PC-3 (cell line): ENCODE measurements around the gene KCNIP4. TPM values are rescaled to one million over a fixed set of nuclear protein-coding genes. Genes with fewer than 3 reads are reported as not detected.

Experiments used
- ATAC-seq: fragments of 200-7000 bp; cut with Tn5 transposase; 2 replicates; pipeline ENCODE4 v1.9.1; 2020; ENCODE audit warnings: mild to moderate bottlenecking, moderate library complexity
- BruUV-seq: library from RNA; stranded (reverse); fragments of 400-500 nt; replicated peaks from 2 replicates; lab custom pipeline; 2021; lab: Mats Ljungman, UMichigan
- CTCF ChIA-PET: fragments of 300-600 bp; sonication (Branson Sonifier 250); formaldehyde crosslinking; loops from one replicate; lab custom pipeline; 2022; ENCODE audit warnings: antibody characterized with exemption; lab: Charles Lee
- POLR2A ChIA-PET: fragments of 300-600 bp; sonication (Branson Sonifier 250); formaldehyde crosslinking; loops from one replicate; lab custom pipeline; 2022; ENCODE audit warnings: antibody characterized with exemption; ENCODE audit not compliant: unreplicated experiment; lab: Charles Lee
- DNase-seq: peaks from one replicate; pipeline ENCODE4 v3.0.0-alpha.2; 2015
- H2AFZ ChIP-seq: fragments of 300-600 bp; sonication (generic); 2 replicates; pipeline ENCODE4 v1.6.0; 2016; ENCODE audit warnings: antibody characterized with exemption, low read length
- H3F3A ChIP-seq: fragments of 300-600 bp; sonication (generic); one replicate; pipeline ENCODE4 v1.6.0; 2017; ENCODE audit warnings: antibody characterized with exemption, low read length, control low read depth, mild to moderate bottlenecking; ENCODE audit not compliant: unreplicated experiment
- H3K27ac ChIP-seq: fragments of 300-600 bp; sonication (generic); 2 replicates; pipeline ENCODE4 v1.5.1; 2016; ENCODE audit warnings: mild to moderate bottlenecking, low read length
- H3K27me3 ChIP-seq: fragments of 300-600 bp; sonication (generic); 2 replicates; pipeline ENCODE4 v1.6.1; 2016; ENCODE audit warnings: low read length, mixed read lengths
- H3K36me3 ChIP-seq: fragments of 300-600 bp; sonication (generic); 2 replicates; pipeline ENCODE4 v1.6.1; 2016; ENCODE audit warnings: low read depth, mixed run types, low read length, mixed read lengths
- H3K4me1 ChIP-seq: fragments of 300-600 bp; sonication (generic); 2 replicates; pipeline ENCODE4 v1.5.1; 2016; ENCODE audit warnings: low read length; ENCODE audit not compliant: insufficient read depth
- H3K4me2 ChIP-seq: fragments of 300-600 bp; sonication (generic); 2 replicates; pipeline ENCODE4 v1.6.0; 2016; ENCODE audit warnings: low read length
- H3K4me3 ChIP-seq: fragments of 300-600 bp; sonication (generic); 2 replicates; pipeline ENCODE4 v1.5.1; 2016; ENCODE audit warnings: mild to moderate bottlenecking, low read length, mixed read lengths
- H3K79me2 ChIP-seq: fragments of 300-600 bp; sonication (generic); 2 replicates; pipeline ENCODE4 v1.6.1; 2017; ENCODE audit warnings: low read length, mixed read lengths
- H3K9ac ChIP-seq: fragments of 300-600 bp; sonication (generic); 2 replicates; pipeline ENCODE4 v1.6.0; 2016; ENCODE audit warnings: mild to moderate bottlenecking, low read length
- H3K9me2 ChIP-seq: fragments of 300-600 bp; sonication (generic); replicated peaks from 2 replicates; pipeline ENCODE4 v1.6.1; 2016; ENCODE audit warnings: mixed run types, low read length, mixed read lengths
- H3K9me3 ChIP-seq: fragments of 300-600 bp; sonication (generic); 2 replicates; pipeline ENCODE4 v1.6.1; 2016; ENCODE audit warnings: low read length, mixed read lengths
- H4K20me1 ChIP-seq: fragments of 300-600 bp; sonication (generic); 2 replicates; pipeline ENCODE4 v1.6.1; 2016; ENCODE audit warnings: low read length, mixed read lengths
- CTCF ChIP-seq: fragments of 300-600 bp; sonication (generic); conservative IDR thresholded peaks from 2 replicates; pipeline ENCODE4 v1.5.1; 2017; ENCODE audit warnings: antibody characterized with exemption, low read depth, mild to moderate bottlenecking, low read length
- EZH2 ChIP-seq: fragments of 300-600 bp; sonication (generic); IDR thresholded peaks from one replicate; pipeline ENCODE4 v1.6.1; 2017; ENCODE audit warnings: antibody characterized with exemption, mild to moderate bottlenecking, low read length; ENCODE audit not compliant: unreplicated experiment
- EZH2phosphoT487 ChIP-seq: fragments of 300-600 bp; sonication (generic); IDR thresholded peaks from 2 replicates; pipeline ENCODE4 v1.6.1; 2018; ENCODE audit warnings: mild to moderate bottlenecking, antibody characterized with exemption, low read length, borderline replicate concordance
- intact Hi-C: fragments of 100-400 bp; cut with micrococcal nuclease; formaldehyde crosslinking; loops from 2 replicates; pipeline ENCODE4 v1.9.0; 2023
- total RNA-seq: library from RNA; depleted of rRNA; stranded (reverse); fragments of >200 nt; gene quantifications from 2 replicates; pipeline ENCODE4 v1.2.3, GENCODE V29; 2014

The KCNIP4 gene
- total RNA-seq, 1 experiment from 2014 or later: not detected

GRCh38 chr4:21790438-21791029 is 158.0 kb downstream of the KCNIP4 start:
- Histone ChIP-seq H3K4me2 (peak overlapping the region; percentile 83), H3F3A (peaks cover 5% of the 10 kb centered on the region), H3K9me2 (no peaks in the 10 kb centered on the region), H3K9ac (peak overlapping the region; percentile 25; the same call in 1 of the 2 replicates), H4K20me1 (no peaks in the 10 kb centered on the region), H3K4me3 (peak overlapping the region; percentile 57; the same call in 1 of the 2 replicates), H3K79me2 (no peaks in the 10 kb centered on the region), H3K9me3 (no peaks in the 10 kb centered on the region), H2AFZ (peak overlapping the region; percentile 81; the same call in 1 of the 2 replicates), H3K4me1 (peaks cover 13% of the 10 kb centered on the region), H3K27ac (peak overlapping the region; percentile 93), H3K27me3 (no peaks in the 10 kb centered on the region), H3K36me3 (no peaks in the 10 kb centered on the region)
- peak; percentile 41 for ATAC-seq
- peak; percentile 78 for DNase-seq
- ChIA-PET POLR2A (no interaction called here), CTCF (interaction anchor here (0.6 to 1.8 kb wide), 4 partner anchors 496 to 601 kb away, joined by 3 to 11 read pairs (median 7); no protein-coding TSS in a partner anchor)
- BruUV-seq: no TSS peak
- intact Hi-C loops: loop anchor here (1.0 to 2.0 kb wide), 7 partner anchors 98 to 595 kb away; no protein-coding TSS in a partner anchor
- no peak for TF ChIP-seq EZH2
- TF ChIP-seq EZH2phosphoT487: no peak
- peak; percentile 64 for TF ChIP-seq CTCF

- no peak for TF ChIP-seq EZH2phosphoT487
- no peak for TF ChIP-seq CTCF
- TF ChIP-seq EZH2: no peak
- Histone ChIP-seq H3K9me2 (no peaks in the 10 kb centered on the region), H3K79me2 (no peaks in the 10 kb centered on the region), H3K4me1 (no peaks in the 10 kb centered on the region), H4K20me1 (no peaks in the 10 kb centered on the region), H3K36me3 (no peaks in the 10 kb centered on the region), H3K27me3 (no peaks in the 10 kb centered on the region), H3K9me3 (no peaks in the 10 kb centered on the region), H3K4me2 (no peak overlapping the region), H3F3A (no peaks in the 10 kb centered on the region), H3K9ac (no peak overlapping the region), H3K4me3 (no peak overlapping the region), H3K27ac (no peak overlapping the region), H2AFZ (no peak overlapping the region)
- intact Hi-C loops: no loop called here
- DNase-seq: no peak
- ChIA-PET POLR2A (no interaction called here), CTCF (no interaction called here)
- BruUV-seq: no TSS peak
- ATAC-seq: no peak
Observed at GRCh38 chr4:21780148-21780547, 168.4 kb downstream of the KCNIP4 start.

- Histone ChIP-seq H3K4me3 (no peak overlapping the region), H3K36me3 (no peaks in the 10 kb centered on the region), H3K9me2 (no peaks in the 10 kb centered on the region), H3K79me2 (no peaks in the 10 kb centered on the region), H3F3A (no peaks in the 10 kb centered on the region), H2AFZ (no peak overlapping the region), H3K27ac (no peak overlapping the region), H4K20me1 (no peaks in the 10 kb centered on the region), H3K9ac (no peak overlapping the region), H3K9me3 (no peaks in the 10 kb centered on the region), H3K4me2 (no peak overlapping the region), H3K4me1 (no peaks in the 10 kb centered on the region), H3K27me3 (no peaks in the 10 kb centered on the region)
- intact Hi-C loops: no loop called here
- TF ChIP-seq CTCF (no peak), EZH2phosphoT487 (no peak), EZH2 (no peak)
- ChIA-PET POLR2A (no interaction called here), CTCF (interaction anchor here (0.7 kb wide), 1 partner anchor 272 kb away, joined by 6 read pairs; no protein-coding TSS in a partner anchor)
- ATAC-seq (no peak), DNase-seq (no peak)
- no TSS peak for BruUV-seq
Observed at GRCh38 chr4:21778702-21779101, 169.9 kb downstream of the KCNIP4 start.
